Endothelial cell of umbilical vein (primary cell): ENCODE measurements around the gene COMMD8. TPM values are rescaled to one million over a fixed set of nuclear protein-coding genes. Genes with fewer than 3 reads are reported as not detected.

Source experiments
- BruUV-seq: library from RNA; stranded (reverse); fragments of 400-500 nt; replicated peaks from 2 replicates; lab custom pipeline; 2021; lab: Mats Ljungman, UMichigan
- CTCF ChIA-PET: fragments of 300-600, 350-600 bp; sonication (Branson Sonifier 250); formaldehyde crosslinking; loops from one replicate; lab custom pipeline; 2021; ENCODE audit warnings: antibody characterized with exemption, inconsistent platforms; lab: Charles Lee
- POLR2A ChIA-PET: fragments of 300-600, 350-600 bp; sonication (Branson Sonifier 250); formaldehyde crosslinking; loops from one replicate; lab custom pipeline; 2021; ENCODE audit warnings: antibody characterized with exemption, inconsistent platforms; lab: Charles Lee
- DNase-seq: peaks from one replicate; pipeline ENCODE4 v3.0.0-alpha.2; 2011; ENCODE audit warnings: low read depth, low spot score
- FAIRE-seq: peaks from 2 replicates; lab custom pipeline; 2011; peaks lifted over from hg19 to GRCh38; lab: Jason Lieb, UNC
- H2AFZ ChIP-seq: 2 replicates; pipeline ENCODE4 v1.6.0; 2012; ENCODE audit warnings: low read depth, low read length, control low read depth, inconsistent platforms
- H3K27ac ChIP-seq: 2 replicates; pipeline ENCODE4 v1.5.1; 2011; ENCODE audit warnings: low read depth, mild to moderate bottlenecking, control low read depth, low read length, moderate library complexity; ENCODE audit not compliant: insufficient read depth
- H3K27me3 ChIP-seq, 2 experiments: 2 replicates each; pipeline versions ENCODE4 v1.6.0 to v1.6.1; 2011; ENCODE audit warnings: low read length in 2 of 2, mixed read lengths in 1 of 2; ENCODE audit not compliant: control insufficient read depth in 2 of 2, insufficient read depth in 2 of 2
- H3K36me3 ChIP-seq, 2 experiments: 2 replicates in 1 of 2; 3 replicates in 1 of 2; pipeline ENCODE4 v1.5.1; 2011; ENCODE audit warnings: low read length in 2 of 2, mild to moderate bottlenecking in 1 of 2, moderate library complexity in 1 of 2; ENCODE audit not compliant: control insufficient read depth in 2 of 2, insufficient read depth in 2 of 2; ENCODE audit errors: extremely low read depth in 1 of 2
- H3K4me1 ChIP-seq: 3 replicates; pipeline ENCODE4 v1.5.1; 2011; ENCODE audit warnings: mild to moderate bottlenecking, low read length; ENCODE audit not compliant: control insufficient read depth, insufficient read depth; ENCODE audit errors: extremely low read depth
- H3K4me2 ChIP-seq: 2 replicates; pipeline ENCODE4 v1.6.1; 2011; ENCODE audit warnings: low read length, control low read depth, mixed read lengths; ENCODE audit not compliant: insufficient read depth
- H3K4me3 ChIP-seq, 3 experiments: fragments of 200-600 bp in 1 of 3; sonication (generic), shearing (Covaris generic) in 1 of 3; replicated peaks in 1 of 3; 2 replicates each; pipeline ENCODE4 v1.5.1; 2011 to 2016; ENCODE audit warnings: control low read depth in 3 of 3, low read length in 3 of 3, mild to moderate bottlenecking in 2 of 3, inconsistent platforms in 1 of 3, low read depth in 1 of 3, moderate library complexity in 1 of 3; ENCODE audit not compliant: insufficient read depth in 1 of 3
- H3K79me2 ChIP-seq: 2 replicates; pipeline ENCODE4 v1.6.0; 2012; ENCODE audit warnings: low read length, inconsistent platforms; ENCODE audit not compliant: control insufficient read depth, insufficient read depth
- H3K9ac ChIP-seq: replicated peaks from 2 replicates; pipeline ENCODE3; 2011; ENCODE audit warnings: low read length, control low read depth; ENCODE audit not compliant: insufficient read depth; ENCODE audit errors: extremely low read depth
- H3K9me1 ChIP-seq: replicated peaks from 3 replicates; pipeline ENCODE4 v1.6.0; 2011; ENCODE audit warnings: mild to moderate bottlenecking, low read length; ENCODE audit not compliant: control insufficient read depth, insufficient read depth; ENCODE audit errors: extremely low read depth
- H3K9me3 ChIP-seq: replicated peaks from 2 replicates; pipeline ENCODE4 v1.5.1; 2012; ENCODE audit warnings: low read length, inconsistent platforms; ENCODE audit not compliant: control insufficient read depth, insufficient read depth
- H4K20me1 ChIP-seq: replicated peaks from 2 replicates; pipeline ENCODE3; 2011; ENCODE audit warnings: mild to moderate bottlenecking, low read length; ENCODE audit not compliant: control insufficient read depth, insufficient read depth; ENCODE audit errors: extremely low read depth
- GATA2 ChIP-seq: IDR thresholded peaks from 2 replicates; pipeline ENCODE4 v1.7.0; 2011; ENCODE audit warnings: low read depth, mild to moderate bottlenecking, moderate library complexity, mixed read lengths, low read length; ENCODE audit not compliant: insufficient read length, insufficient read depth
- JUN ChIP-seq: IDR thresholded peaks from 2 replicates; pipeline ENCODE4 v1.6.1; 2011; ENCODE audit warnings: borderline replicate concordance, low read depth; ENCODE audit not compliant: insufficient read length, insufficient read depth
- MYC ChIP-seq: IDR thresholded peaks from one replicate; pipeline ENCODE4 v1.6.1; 2011; ENCODE audit warnings: mild to moderate bottlenecking, low read depth, low read length
- POLR2A ChIP-seq: IDR thresholded peaks from 2 replicates; pipeline ENCODE4 v1.6.1; 2012; ENCODE audit warnings: low read depth, mild to moderate bottlenecking, control low read depth, low read length
- POLR2AphosphoS5 ChIP-seq: IDR thresholded peaks from 2 replicates; pipeline ENCODE4 v1.6.1; 2012; ENCODE audit warnings: low read depth, mild to moderate bottlenecking, control low read depth, low read length, moderate library complexity; ENCODE audit not compliant: insufficient read depth
- dilution Hi-C: fragments of 300-500 bp; cut with MboI; formaldehyde crosslinking; loops from one replicate; pipeline ENCODE4 v1.15.0; 2019; ENCODE audit warnings: low sequenced_read_pairs; ENCODE audit not compliant: extremely low pct_ligation_motif_present
- intact Hi-C: fragments of 100-400 bp; cut with micrococcal nuclease; formaldehyde crosslinking; loops from one replicate; pipeline ENCODE4 v1.10.0; 2022
- polyA plus RNA-seq, 4 experiments: library from polyadenylated mRNA; depleted of rRNA in 3 of 4; stranded (reverse) in 3 of 4; unstranded in 1 of 4; fragments of >200 nt; gene quantifications; 2 replicates each; pipeline versions ENCODE4 v1.2.1 to v1.2.3, GENCODE V29; 2011 to 2012; ENCODE audit warnings: missing spikeins in 1 of 4
- total RNA-seq: library from RNA; stranded (reverse); gene quantifications from 2 replicates; pipeline ENCODE4 v1.2.3, GENCODE V29; 2021
- TF ChIP-seq, protein P1 (sequence below): IDR thresholded peaks from 2 replicates; pipeline ENCODE4 v1.6.1; 2011; ENCODE audit not compliant: insufficient read depth, insufficient read length
- TF ChIP-seq, protein P2 (sequence below), 2 donors: IDR thresholded peaks; 1 replicate in 1 of 2; 2 replicates in 1 of 2; pipeline ENCODE4 v1.5.1; 2011; ENCODE audit warnings: low read length in 2 of 2, mild to moderate bottlenecking in 2 of 2, moderate library complexity in 2 of 2, control low read depth in 1 of 2, inconsistent platforms in 1 of 2, low read depth in 1 of 2; ENCODE audit not compliant: insufficient read depth in 1 of 2; ENCODE audit errors: extremely low read depth in 1 of 2

Gene COMMD8
- total and polyA plus RNA-seq, 2 donors (not counting 3 experiments of a cell fraction or from before 2014, with no cell fraction given), result 4.9 to 22.3 TPM

DNA sequence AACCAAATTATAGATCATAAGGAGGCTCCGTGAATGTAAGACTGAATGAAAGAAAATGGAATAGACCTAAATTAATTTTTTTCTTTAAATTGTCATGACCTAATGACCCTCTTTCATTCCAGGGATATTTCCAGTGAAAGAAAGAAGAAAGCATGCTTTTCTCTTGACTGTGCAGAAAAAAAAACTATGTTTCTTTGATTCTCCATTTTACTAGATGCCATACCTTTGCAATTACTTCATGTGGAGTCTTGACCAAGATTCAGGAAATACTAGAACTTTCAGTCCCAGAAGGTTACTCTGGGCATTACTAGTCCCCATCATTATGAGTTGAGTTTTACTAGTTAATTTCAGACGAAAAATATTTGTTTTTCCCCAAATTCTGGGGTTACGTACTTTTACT is 6.4 kb upstream of the COMMD8 start:
- H3K27me3 ChIP-seq, result no peaks in the 10 kb centered on the region
- no peak for DNase-seq
- dilution Hi-C loops (no loop called here), intact Hi-C loops (loop anchor here (10.0 kb wide), 1 partner anchor 445 kb away; the partner anchor contains the start of gene NFXL1)
- no TSS peak for BruUV-seq
- H3K27ac ChIP-seq, result no peak overlapping the region
- no peaks in the 10 kb centered on the region for H3K79me2 ChIP-seq
- no peaks in the 10 kb centered on the region for H3K4me1 ChIP-seq
- H4K20me1 ChIP-seq, result no peaks in the 10 kb centered on the region
- ChIA-PET CTCF (interaction anchor here (0.7 kb wide), 1 partner anchor 48 kb away, joined by 3 read pairs; no protein-coding TSS in a partner anchor), POLR2A (no interaction called here)
- H3K9ac ChIP-seq, result no peak overlapping the region
- no peak overlapping the region for H3K4me3 ChIP-seq
- H3K9me1 ChIP-seq, result no peaks in the 10 kb centered on the region
- H3K36me3 ChIP-seq, result no peaks in the 10 kb centered on the region
- H3K4me2 ChIP-seq, result no peak overlapping the region
- no peak for TF ChIP-seq POLR2AphosphoS5
- no peak for FAIRE-seq
- H2AFZ ChIP-seq, result no peak overlapping the region
- no peaks in the 10 kb centered on the region for H3K9me3 ChIP-seq

DNA sequence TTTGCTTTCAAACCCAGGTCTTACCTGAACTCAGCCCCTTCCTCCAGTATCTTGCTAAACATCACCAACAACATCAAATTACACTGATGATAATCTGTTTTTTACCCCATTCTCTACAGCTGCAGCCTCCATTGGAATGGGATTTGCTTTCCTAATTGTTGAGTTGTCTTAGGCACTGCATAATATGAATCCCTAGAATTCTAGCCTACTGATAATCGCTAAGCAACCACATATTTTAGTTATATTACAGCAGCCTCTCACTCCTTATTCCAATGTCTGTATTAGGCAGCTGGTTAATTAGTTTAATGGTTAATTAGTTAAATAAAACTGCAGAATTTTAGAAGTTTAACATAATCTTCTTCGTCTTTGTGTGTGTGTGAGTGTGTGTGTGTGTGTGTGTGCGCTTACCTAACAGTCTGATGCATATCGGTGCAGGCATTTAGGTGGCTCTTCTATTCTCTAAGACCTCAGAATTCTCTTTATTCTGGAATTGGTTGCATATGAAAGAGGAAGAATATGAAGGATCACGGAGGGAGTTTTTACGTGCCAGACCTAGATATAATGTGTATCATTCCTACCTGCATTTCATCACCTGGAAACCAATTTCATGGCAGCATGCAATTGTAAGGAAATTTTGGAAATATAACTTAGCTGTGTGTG is 5.3 kb upstream of the COMMD8 start:
- H3K9ac ChIP-seq, result no peak overlapping the region
- H3K4me1 ChIP-seq, result no peaks in the 10 kb centered on the region
- no peak overlapping the region for H3K4me3 ChIP-seq
- H4K20me1 ChIP-seq, result no peaks in the 10 kb centered on the region
- H3K9me3 ChIP-seq, result no peaks in the 10 kb centered on the region
- no peak for TF ChIP-seq POLR2AphosphoS5
- no peak for TF ChIP-seq GATA2
- TF ChIP-seq, protein P1, sequence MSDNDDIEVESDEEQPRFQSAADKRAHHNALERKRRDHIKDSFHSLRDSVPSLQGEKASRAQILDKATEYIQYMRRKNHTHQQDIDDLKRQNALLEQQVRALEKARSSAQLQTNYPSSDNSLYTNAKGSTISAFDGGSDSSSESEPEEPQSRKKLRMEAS, result no peak
- TF ChIP-seq JUN, result no peak
- TF ChIP-seq, protein P2, sequence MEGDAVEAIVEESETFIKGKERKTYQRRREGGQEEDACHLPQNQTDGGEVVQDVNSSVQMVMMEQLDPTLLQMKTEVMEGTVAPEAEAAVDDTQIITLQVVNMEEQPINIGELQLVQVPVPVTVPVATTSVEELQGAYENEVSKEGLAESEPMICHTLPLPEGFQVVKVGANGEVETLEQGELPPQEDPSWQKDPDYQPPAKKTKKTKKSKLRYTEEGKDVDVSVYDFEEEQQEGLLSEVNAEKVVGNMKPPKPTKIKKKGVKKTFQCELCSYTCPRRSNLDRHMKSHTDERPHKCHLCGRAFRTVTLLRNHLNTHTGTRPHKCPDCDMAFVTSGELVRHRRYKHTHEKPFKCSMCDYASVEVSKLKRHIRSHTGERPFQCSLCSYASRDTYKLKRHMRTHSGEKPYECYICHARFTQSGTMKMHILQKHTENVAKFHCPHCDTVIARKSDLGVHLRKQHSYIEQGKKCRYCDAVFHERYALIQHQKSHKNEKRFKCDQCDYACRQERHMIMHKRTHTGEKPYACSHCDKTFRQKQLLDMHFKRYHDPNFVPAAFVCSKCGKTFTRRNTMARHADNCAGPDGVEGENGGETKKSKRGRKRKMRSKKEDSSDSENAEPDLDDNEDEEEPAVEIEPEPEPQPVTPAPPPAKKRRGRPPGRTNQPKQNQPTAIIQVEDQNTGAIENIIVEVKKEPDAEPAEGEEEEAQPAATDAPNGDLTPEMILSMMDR (IDR thresholded peaks at IDR 0.05; ENCODE audit: extremely low read depth in 1 of 2, insufficient read depth in 1 of 2, low read depth in 1 of 2, low read length in 2 of 2), result no peak
- no peak for TF ChIP-seq MYC
- TF ChIP-seq POLR2A, result no peak
- dilution Hi-C loops, result no loop called here
- ChIA-PET POLR2A (no interaction called here), CTCF (interaction anchor here (0.7 kb wide), 1 partner anchor 47 kb away, joined by 3 read pairs; no protein-coding TSS in a partner anchor)
- H3K9me1 ChIP-seq, result no peaks in the 10 kb centered on the region
- no peaks in the 10 kb centered on the region for H3K36me3 ChIP-seq
- intact Hi-C loops, result loop anchor here (10.0 kb wide), 1 partner anchor 446 kb away; the partner anchor contains the start of gene NFXL1
- H3K79me2 ChIP-seq, result no peaks in the 10 kb centered on the region
- H3K27ac ChIP-seq, result no peak overlapping the region
- no TSS peak for BruUV-seq
- no peak overlapping the region for H3K4me2 ChIP-seq
- FAIRE-seq (no peak), DNase-seq (no peak)
- no peaks in the 10 kb centered on the region for H3K27me3 ChIP-seq
- no peak overlapping the region for H2AFZ ChIP-seq
